NCI-H2196 treated with DMSO at 0.1 percent for 48 hours (cell line): ENCODE measurements around the gene S100A5.

ENCODE experiments used
- DNase-seq: peaks from one replicate; lab custom pipeline; 2025; ENCODE audit not compliant: unreplicated experiment; lab: John Stamatoyannopoulos, UW

The S100A5 gene

DNA sequence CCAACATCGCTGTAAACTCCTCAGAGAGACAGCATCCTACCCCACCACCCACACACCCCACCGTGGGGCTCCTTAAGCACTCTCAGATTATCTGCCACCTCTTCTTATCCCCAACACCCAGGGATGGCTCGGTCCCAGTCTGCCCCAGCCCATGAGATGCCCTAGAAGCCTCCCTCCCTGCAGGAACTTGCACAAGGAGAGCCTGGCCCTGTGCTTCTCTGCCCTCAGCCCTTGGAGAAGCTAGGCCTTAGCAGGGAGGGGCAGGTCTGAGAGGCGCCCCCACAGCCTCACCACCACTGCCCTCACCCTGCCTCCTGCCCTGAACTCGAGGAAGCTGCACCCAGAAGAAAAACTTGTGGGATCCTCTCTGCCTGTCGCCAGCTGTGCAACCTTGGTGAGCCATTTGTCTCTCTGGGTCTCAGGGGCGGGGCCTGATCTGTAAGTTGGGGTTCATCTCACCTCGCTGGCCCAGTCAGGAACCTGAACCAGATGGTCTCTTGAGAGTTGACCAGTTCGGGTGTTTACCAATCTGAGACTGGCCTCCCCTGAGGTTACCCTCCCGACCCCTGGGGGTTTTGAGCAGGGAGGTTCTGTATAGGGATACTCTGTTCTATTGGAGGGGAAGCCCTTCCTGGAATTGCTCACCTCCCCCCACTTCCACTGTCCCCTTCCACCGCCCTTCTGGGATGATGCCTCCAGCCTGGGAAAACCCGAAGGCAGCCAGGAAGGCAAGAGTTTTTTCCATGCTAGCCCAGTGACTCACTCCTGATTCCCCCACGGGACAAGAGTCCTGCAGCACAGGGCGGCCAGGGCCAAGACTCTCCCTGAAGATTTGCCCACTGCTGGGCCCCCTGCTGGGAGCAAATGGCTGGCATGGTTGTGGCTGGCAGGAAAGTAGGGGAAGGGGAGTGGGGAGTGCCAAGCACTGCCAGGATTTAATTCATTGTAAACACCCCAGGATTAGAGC lies 8.3 kb upstream of the S100A5 start, which contains the start of gene S100A3:
Gene S100A3 (minus strand): TSS at position 537 of the 967 bp plus-strand sequence. CDS start 773 bp downstream, outside the sequence.
- no peak for DNase-seq

- DNase-seq, result no peak
These were observed 7.1 kb upstream of the S100A5 start for GRCh38 chr1:153547560-153548551.

DNA sequence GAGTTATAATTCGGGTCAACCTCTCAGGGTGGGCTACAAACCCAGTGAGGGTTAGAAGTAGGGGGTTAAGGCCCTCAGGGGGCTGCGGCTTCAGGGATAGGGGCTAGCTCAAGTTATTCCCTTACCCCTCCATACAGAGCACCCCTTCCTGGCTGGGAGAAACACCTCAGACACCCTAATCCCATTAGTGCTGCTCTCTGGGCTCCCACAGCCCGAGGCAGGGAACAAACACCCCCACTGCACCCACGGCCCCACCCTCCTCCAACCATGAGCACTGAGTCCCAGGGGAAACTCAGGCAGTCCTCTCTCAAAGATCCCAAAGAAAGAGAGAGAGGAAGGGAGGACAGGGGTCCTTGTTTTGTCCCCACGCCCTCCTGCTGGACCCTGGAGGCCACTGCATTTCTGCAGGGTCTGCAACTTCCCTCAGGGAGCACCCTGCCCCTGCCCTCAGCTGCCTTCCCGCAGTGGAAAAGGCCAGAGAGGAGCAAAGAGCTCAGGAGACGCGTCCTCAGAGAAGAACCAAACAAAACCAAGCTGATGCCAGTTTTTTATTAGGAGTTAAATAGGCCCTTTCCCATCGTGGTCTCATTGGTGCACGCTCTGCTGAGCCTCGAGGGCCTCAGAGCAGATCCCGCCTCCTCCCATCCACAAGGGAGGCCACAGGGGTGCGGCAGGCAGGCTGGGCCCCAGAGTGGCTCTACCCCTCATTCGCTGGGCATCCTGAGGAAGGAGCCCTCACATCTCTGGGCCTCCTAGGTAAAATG lies 6.2 kb upstream of the S100A5 start:
- no peak for DNase-seq

DNA sequence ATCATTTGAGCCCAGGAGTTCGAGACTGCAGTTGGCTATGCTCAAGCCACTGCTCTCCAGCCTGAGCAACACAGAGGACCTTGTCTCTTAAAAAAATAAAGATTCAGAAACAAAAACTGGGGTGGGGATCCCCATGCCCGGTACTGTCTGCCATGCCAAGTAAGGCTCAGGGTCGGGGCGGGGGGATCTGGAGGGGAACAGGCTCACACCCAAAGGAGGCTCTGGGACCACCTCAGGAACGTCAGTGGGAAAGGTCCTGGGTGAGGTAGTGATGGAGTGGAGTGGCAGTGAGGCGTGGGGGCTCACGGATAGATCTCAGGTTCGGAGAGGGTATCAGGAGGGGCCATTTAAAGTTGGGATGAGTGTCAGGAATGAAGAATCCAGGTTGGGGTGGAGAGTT lies 5.6 kb upstream of the S100A5 start:
- DNase-seq, result no peak

- DNase-seq, result peak; percentile 79
These were observed 4.6 kb upstream of the S100A5 start, which contains the start of gene S100A4 for GRCh38 chr1:153545067-153546055. Gene S100A4, minus strand, starts transcription at chr1:153545806. Its CDS starts 1,012 bp downstream, at chr1:153544794.

GRCh38 chr1:153544453-153545066 lies 3.8 kb upstream of the S100A5 start:
- DNase-seq, result no peak

GRCh38 chr1:153543736-153544135 lies 3.0 kb upstream of the S100A5 start:
- DNase-seq, result no peak

- no peak for DNase-seq
These were observed 2.4 kb upstream of the S100A5 start for GRCh38 chr1:153542956-153543711.

DNA sequence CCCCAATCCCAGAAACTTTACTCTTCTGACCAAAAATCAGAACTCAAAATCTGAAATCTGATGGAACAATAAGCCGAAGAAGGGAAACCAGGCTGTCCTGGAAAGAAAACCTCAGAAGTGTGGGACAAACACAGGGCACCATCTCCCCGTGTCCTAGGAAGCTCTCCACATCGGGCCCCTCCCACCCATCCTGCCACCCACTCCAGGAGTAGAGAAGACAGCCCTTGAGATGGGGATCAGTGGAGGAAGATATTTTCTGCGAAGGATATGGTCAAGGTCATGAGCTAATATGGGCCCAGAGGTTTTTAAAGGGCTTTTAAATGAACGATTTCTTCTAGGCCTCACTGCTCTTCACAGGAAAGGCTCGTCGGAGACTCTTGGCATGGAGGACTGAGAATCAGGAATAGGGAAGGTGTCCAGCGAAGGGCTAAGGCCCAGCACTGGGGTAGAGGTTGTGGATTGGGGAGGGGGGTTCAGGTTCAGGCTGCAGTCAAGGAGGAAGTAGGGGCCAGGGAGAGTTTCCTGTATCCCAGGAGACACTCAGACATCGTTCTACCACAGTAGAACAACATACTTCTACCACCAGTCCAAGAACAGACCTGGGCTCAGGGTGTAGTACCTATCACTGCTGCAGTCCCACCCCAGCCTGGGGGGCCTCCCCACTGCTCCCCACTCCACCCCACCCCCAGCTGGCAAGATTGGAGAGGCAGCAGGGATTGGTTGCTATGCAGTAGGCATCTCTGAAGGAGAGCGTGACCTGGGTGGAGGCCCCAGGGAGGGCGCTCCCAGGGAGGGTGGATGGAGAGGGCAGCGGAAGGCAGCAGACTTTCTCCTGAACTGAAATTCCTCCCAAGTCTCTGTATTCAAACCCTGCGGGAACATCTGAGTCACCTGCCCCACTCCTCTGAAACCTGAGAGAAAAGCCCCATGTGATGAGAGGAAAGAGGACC lies 1.2 kb upstream of the S100A5 start:
- DNase-seq, result no peak

DNA sequence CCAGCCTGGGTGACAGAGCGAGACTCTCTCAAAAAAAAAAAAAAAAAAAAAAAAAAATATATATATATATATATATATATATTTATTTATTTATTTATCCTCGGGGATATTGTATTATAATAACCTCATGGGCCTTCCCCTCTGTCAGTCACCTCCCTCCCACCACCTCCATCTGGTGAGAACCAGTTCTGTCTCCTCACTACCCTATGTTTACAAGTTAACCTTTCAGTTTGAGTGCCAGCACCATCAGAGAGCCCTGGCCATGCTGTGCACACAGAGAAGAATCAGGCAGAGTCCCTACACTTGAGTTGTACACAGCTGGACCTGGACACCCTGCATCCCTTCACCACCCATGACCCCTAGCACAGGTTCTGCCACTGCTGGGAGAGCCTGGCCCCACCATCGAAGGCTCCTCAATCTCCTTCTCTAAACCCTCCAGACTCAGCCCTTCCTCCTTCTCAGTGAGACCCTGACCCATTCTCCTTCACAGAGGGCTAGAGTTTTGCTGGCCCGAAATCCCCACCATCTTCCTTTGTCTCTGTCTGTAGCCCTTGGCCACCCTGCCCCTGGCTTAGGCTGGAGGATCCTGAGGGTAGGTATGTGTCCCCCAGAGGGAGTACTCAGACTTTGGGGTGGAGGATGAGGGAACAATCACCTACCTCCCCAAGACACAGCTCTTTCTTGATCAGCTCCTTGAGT lies 1.2 kb downstream of the S100A5 start:
- DNase-seq, result no peak

GRCh38 chr1:153538315-153538821 lies 2.4 kb downstream of the S100A5 start:
- DNase-seq, result no peak

GRCh38 chr1:153537376-153537730 lies 3.4 kb downstream of the S100A5 start:
- no peak for DNase-seq

- no peak for DNase-seq
These were observed 3.9 kb downstream of the S100A5 start for GRCh38 chr1:153536671-153537375.

DNA sequence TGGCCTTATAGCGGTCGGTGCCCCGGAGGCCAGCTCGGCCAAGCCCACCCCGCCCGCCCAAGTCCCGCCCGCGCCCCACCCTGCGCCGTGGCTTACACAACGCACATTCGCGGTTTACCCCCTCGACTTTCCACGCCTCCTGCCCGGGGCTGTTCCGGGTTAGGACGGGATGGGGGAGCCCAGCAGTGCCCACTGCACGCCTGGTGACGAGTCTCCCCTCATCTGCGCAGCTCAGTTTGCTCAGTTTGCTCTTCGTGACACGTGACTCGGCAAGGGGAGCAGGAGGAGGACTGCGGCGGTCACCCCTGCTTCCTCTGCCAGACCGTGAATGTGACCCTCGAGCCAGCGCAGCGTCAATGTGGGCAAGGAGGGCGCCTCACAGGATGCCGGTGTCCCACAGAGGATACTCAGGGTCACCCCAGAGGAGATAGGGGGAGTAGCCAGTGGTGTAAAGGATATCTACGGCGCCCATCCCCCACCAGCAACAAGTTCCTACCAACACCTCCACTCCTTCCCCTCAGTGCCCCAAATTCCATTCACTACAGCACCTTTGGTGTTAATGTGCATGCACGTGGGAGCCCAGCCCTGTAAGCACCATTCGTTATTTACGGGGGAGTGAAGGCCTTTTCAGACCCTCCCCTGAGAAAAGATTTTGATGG lies 4.6 kb downstream of the S100A5 start:
- DNase-seq, result peak; percentile 43
